Stimulated activated CD4-positive, alpha-beta T cell treated with anti-CD3 and anti-CD28 coated beads, Interleukin-12 subunit alpha, Interleukin-12 subunit beta, amount 100 ng/mL, for 24 hours (primary cell): ENCODE results near the gene TNFSF18.

Experiments
- DNase-seq, 2 experiments: peaks; one replicate each; pipeline ENCODE4 v3.0.0-alpha.2; 2020; ENCODE audit warnings: low read depth in 2 of 2

Gene TNFSF18

GRCh38 chr1:173039626-173040025 lies 11.1 kb downstream of the TNFSF18 start:
- DNase-seq: no peak

- no peak for DNase-seq
Measured at GRCh38 chr1:173038875-173039554, 11.7 kb downstream of the TNFSF18 start.

- DNase-seq: no peak
Measured at GRCh38 chr1:173024543-173024942, 26.2 kb downstream of the TNFSF18 start.

- DNase-seq: no peak
Measured at GRCh38 chr1:173023343-173023742, 27.4 kb downstream of the TNFSF18 start.

GRCh38 chr1:173020138-173020750 lies 30.5 kb downstream of the TNFSF18 start:
- no peak for DNase-seq

GRCh38 chr1:173017792-173018191 lies 32.9 kb downstream of the TNFSF18 start:
- DNase-seq: no peak

GRCh38 chr1:173016419-173016818 lies 34.3 kb downstream of the TNFSF18 start:
- DNase-seq: no peak

GRCh38 chr1:173015629-173016028 lies 35.1 kb downstream of the TNFSF18 start:
- DNase-seq: no peak

GRCh38 chr1:173014160-173014559 lies 36.6 kb downstream of the TNFSF18 start:
- DNase-seq: no peak

GRCh38 chr1:173012126-173012525 lies 38.6 kb downstream of the TNFSF18 start:
- DNase-seq: no peak

GRCh38 chr1:173009597-173009996 lies 41.1 kb downstream of the TNFSF18 start:
- no peak for DNase-seq

- DNase-seq: no peak
Measured at GRCh38 chr1:173005196-173005864, 45.4 kb downstream of the TNFSF18 start.

- no peak for DNase-seq
Measured at GRCh38 chr1:173002891-173003838, 47.6 kb downstream of the TNFSF18 start.

GRCh38 chr1:172999349-172999748 lies 51.4 kb downstream of the TNFSF18 start:
- DNase-seq: no peak

GRCh38 chr1:172997941-172998361 lies 52.8 kb downstream of the TNFSF18 start:
- no peak for DNase-seq

GRCh38 chr1:172993640-172994039 lies 57.1 kb downstream of the TNFSF18 start:
- no peak for DNase-seq

GRCh38 chr1:172991674-172992400 lies 58.9 kb downstream of the TNFSF18 start:
- DNase-seq: no peak

GRCh38 chr1:172990598-172991215 lies 60.0 kb downstream of the TNFSF18 start:
- DNase-seq: no peak
